Kidney tubule cell (primary cell): ENCODE data around the gene OPALIN.

Experiments used
- DNase-seq: peaks from one replicate; pipeline ENCODE4 v3.0.0-alpha.2; 2018; ENCODE audit warnings: low spot score

Gene OPALIN

DNA sequence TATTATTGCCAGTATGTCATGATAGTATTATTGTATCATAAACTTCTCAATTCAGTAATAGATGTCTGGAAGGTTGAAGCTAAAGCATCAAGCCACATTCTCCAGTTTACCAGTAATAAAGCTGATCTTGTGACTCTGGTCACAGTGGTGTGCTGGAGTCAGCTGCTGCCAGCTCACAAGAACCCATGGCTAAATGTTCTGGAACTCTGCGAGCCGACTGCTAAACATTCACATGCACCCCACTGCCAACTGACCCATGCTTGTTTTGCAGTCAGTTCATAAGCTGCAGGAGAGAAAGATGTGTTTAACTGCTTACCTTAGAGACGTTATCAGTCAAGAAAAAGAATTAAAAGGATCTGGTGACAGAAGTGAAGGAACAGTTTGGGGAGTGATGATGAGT is 60.4 kb downstream of the OPALIN start:
- DNase-seq, result no peak

DNA sequence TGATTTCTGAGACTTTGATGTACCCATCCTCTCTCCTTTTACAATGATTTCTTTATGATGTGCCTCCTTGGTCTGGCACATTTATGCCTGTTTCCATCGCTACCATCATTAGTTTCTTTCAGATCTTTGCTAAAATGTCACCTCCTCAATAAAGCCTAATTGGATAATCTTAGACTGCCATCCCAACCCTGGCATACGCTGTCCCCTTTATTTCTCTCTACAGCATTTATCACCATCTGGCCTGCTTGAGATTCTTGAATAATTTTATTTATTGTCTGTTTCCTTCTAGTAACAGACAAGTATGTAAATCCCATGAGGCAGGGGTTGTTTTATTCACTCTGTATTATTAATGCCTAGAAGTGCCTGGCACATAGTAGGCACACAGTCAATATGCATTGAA is 61.3 kb downstream of the OPALIN start:
- DNase-seq, result no peak

- DNase-seq, result no peak
These were observed 63.3 kb downstream of the OPALIN start for GRCh38 chr10:96295475-96295874.
